Epithelial cell of proximal tubule (primary cell): ENCODE measurements around the gene UBXN11. TPM values are rescaled to one million over a fixed set of nuclear protein-coding genes. Genes with fewer than 3 reads are reported as not detected.

ENCODE experiments used
- DNase-seq: peaks from one replicate; pipeline ENCODE4 v3.0.0-alpha.2; 2011; ENCODE audit warnings: low read depth
- H3K4me3 ChIP-seq: 2 replicates; pipeline ENCODE4 v1.5.1; 2011; ENCODE audit warnings: low read depth, mild to moderate bottlenecking, low read length
- CTCF ChIP-seq: conservative IDR thresholded peaks from 2 replicates; pipeline ENCODE4 v1.5.1; 2012; ENCODE audit warnings: low read depth, mild to moderate bottlenecking, low read length
- total RNA-seq: library from RNA; depleted of rRNA; stranded (reverse); fragments of >200 nt; gene quantifications from 2 replicates; pipeline ENCODE4 v1.2.3, GENCODE V29; 2015

UBXN11 gene
- total RNA-seq, 1 donor from 2014 or later: 3.8 TPM

DNA sequence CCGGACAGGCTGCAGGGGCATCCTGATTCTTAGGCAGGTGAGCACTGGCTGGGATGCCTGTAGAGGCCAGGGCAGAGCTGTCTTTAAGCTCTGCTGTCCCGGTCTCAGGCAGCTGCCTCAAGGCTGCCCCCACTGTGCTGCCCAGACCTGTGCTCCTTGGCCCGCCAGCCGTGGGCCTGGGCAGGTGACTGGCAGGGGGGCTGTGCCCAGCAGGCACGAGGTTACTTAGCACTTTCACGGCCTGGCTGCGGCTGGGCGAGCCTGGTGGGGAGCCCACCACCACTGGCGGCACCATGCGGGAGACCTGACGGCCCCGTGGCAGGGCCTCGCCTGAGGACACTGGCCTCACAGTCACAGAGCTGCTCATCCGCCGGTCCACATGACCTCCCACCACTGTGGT is 39.3 kb upstream of the UBXN11 start:
- H3K4me3 ChIP-seq: no peak overlapping the region
- DNase-seq: no peak
- no peak for TF ChIP-seq CTCF

- no peak for TF ChIP-seq CTCF
- no peak for DNase-seq
- no peak overlapping the region for H3K4me3 ChIP-seq
Observed at GRCh38 chr1:26344147-26344920, 37.9 kb upstream of the UBXN11 start.

GRCh38 chr1:26340047-26340481 is 33.6 kb upstream of the UBXN11 start:
- H3K4me3 ChIP-seq: no peak overlapping the region
- no peak for TF ChIP-seq CTCF
- DNase-seq: no peak

GRCh38 chr1:26338670-26339069 is 32.2 kb upstream of the UBXN11 start:
- DNase-seq: no peak
- no peak overlapping the region for H3K4me3 ChIP-seq
- no peak for TF ChIP-seq CTCF

GRCh38 chr1:26337625-26338024 is 31.2 kb upstream of the UBXN11 start:
- no peak for TF ChIP-seq CTCF
- H3K4me3 ChIP-seq: no peak overlapping the region
- DNase-seq: no peak

DNA sequence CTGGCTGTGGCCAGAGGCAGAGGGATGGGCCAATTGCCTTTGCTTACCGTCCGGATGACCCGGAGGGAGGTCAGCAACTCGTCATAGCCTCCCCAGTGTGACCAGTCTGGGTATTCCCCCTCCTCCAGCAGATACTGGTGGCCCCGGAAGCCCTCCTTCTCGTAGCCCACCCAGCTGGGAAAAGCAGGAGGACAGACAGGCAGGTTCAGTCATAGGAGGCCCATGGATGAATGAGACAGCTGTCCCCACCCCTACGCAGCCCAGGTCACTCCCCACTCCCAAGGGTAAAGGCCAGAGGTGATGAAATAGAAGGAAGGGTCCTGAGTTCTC is 30.7 kb upstream of the UBXN11 start:
- H3K4me3 ChIP-seq: no peak overlapping the region
- DNase-seq: no peak
- TF ChIP-seq CTCF: no peak

- no peak for DNase-seq
- TF ChIP-seq CTCF: no peak
Observed at GRCh38 chr1:26336477-26337205, 30.2 kb upstream of the UBXN11 start.

More at GRCh38 chr1:26336477-26337205, 30.2 kb upstream of the UBXN11 start:
- H3K4me3 ChIP-seq: peak overlapping the region; percentile 65
